HG02943 (cell line): Measurements from ENCODE around the gene AGAP3.

Experiments
- ATAC-seq: cut with Tn5 transposase; IDR thresholded peaks from one replicate; pipeline ENCODE4 v1.9.1; 2021; ENCODE audit warnings: mild to moderate bottlenecking, low read depth, moderate library complexity; ENCODE audit not compliant: unreplicated experiment

The AGAP3 gene

GRCh38 chr7:151057989-151058780 is 28.1 kb upstream of the AGAP3 start:
- peak; percentile 81 for ATAC-seq

DNA sequence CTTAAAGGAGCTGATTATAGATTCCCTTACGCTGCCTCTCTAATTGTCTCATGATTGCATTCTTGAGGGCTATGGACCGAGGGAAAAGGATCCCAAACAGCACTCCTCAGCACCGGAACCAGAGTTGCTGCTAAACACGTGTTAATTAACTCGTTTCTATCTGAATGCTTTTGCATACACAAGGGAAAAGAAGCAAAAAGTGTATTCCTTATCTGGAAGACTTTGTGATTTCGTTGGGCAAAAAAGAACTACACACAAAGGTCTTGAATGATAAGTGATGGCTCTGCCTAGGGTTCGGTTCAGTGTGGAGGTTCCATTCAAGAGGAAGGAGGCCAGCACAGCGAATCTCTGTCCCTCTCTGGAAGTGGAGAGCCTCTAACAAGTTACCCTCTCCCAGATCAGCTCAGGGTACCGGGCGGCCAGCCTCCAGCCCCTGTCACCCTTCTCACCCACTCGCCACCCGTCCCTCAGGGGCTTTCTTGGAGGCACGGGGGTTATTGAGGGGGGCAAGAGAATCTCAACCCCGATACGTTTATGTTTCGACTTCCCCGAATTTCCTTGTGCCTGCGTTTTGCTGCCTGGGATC is 27.4 kb upstream of the AGAP3 start:
- no peak for ATAC-seq

- ATAC-seq, result no peak
These were observed 26.7 kb upstream of the AGAP3 start, which contains the start of gene SLC4A2 for GRCh38 chr7:151059367-151060112. SLC4A2 (plus strand) TSS chr7:151059589; CDS start chr7:151061988, 2,399 bp downstream.

- no peak for ATAC-seq
These were observed 26.2 kb upstream of the AGAP3 start for GRCh38 chr7:151060113-151060415.

DNA sequence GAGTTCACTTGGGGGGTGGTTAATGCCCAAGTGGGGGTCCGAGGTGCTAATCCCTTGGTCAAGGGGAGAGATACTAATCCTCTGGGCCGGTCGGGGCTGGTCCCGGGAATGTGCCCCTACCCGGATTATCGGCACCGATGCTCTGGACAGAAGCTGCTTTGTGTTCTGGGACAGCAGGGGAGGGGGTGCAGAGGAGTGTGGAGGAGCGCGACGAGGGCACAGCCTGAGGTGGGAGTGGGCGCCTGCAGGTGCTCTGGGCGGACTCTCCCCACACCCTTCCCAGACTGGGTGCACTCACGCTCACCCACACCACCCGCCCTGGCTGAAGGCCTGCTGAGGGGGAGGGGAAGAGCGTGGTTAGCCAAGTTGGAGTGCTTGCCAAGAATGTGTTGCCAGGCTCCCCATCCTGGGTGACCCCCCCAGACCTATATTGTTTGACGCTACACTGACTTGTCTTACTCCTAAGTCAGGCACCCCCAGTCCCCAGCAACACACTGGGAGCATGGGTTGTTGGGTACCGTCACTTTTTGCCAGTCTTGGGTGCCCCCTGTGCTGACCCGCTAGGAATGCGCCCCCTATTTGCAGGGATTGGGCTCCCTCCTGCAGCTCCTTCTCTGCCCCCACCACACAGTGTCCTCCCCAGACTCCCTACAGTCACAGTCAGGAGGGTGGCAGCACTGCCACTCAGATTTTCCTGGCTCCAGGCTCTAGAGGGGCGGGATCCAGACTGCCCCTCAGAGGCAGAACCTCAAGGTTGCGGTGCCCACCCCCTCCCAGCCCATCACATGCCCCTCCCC is 25.7 kb upstream of the AGAP3 start:
- no peak for ATAC-seq

DNA sequence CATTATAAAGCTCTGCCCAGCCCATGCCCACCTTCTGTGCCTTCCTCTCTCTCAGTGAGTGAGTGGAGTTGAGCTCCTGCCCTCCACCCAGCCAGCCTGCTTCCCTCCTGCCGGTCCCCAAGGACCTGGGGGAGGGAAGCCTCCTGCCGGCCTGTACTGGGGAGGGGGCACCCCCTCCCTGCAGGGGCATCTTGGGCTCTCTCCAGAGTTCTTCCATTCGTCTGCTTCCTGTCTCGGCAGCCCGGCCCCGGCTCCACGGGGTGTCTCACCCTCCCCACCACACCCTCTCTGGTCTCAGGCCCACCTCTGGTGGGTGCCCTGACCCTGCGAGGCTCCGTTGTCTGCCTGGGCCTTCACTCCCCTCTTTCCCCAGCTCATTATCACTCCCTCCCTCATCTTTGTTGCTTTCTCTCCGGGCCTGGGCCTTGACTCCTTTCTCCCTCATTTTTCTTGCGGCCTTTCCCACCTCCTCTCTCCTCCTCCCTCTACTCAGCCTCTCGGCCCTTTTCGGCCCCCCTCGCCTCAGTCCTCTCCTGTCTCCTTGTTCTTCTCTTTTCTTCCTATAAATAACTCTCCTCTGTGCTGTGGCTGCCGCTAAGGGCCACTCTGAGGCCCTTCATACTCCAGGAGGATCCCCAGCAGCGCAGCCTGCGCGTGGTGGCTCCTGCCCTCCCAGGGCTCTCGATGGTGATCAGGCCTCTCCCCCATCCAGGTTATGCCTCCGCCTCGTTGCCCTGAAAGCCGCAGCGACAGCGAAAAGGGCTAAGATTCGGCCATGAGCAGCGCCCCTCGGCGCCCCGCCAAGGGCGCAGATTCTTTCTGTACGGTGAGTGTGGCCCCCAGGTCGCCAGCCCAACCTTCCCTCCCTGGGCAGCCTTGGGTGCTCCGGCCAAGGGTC is 24.8 kb upstream of the AGAP3 start:
- no peak for ATAC-seq

DNA sequence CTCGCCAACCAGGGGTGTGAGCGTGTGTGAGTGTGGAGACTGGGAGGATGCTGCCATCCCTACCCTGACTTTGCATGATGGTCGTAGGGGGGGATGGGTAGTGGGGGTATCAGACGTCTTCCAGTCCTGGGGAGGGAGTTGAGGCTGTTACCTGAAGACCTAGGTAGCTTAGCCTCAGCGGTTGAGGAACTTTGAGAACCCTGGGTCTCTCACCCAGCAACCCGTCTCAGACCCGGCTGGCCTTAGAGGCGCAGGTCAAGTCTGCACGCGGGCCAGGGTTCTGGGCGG is 24.2 kb upstream of the AGAP3 start:
- ATAC-seq, result no peak

- ATAC-seq, result no peak
These were observed 23.7 kb upstream of the AGAP3 start for GRCh38 chr7:151062399-151063211.

GRCh38 chr7:151063212-151063561 is 23.1 kb upstream of the AGAP3 start:
- ATAC-seq, result no peak

GRCh38 chr7:151064454-151064853 is 21.8 kb upstream of the AGAP3 start:
- ATAC-seq, result no peak

GRCh38 chr7:151064993-151065392 is 21.3 kb upstream of the AGAP3 start:
- no peak for ATAC-seq

- ATAC-seq, result no peak
These were observed 20.8 kb upstream of the AGAP3 start for GRCh38 chr7:151065516-151065915.

DNA sequence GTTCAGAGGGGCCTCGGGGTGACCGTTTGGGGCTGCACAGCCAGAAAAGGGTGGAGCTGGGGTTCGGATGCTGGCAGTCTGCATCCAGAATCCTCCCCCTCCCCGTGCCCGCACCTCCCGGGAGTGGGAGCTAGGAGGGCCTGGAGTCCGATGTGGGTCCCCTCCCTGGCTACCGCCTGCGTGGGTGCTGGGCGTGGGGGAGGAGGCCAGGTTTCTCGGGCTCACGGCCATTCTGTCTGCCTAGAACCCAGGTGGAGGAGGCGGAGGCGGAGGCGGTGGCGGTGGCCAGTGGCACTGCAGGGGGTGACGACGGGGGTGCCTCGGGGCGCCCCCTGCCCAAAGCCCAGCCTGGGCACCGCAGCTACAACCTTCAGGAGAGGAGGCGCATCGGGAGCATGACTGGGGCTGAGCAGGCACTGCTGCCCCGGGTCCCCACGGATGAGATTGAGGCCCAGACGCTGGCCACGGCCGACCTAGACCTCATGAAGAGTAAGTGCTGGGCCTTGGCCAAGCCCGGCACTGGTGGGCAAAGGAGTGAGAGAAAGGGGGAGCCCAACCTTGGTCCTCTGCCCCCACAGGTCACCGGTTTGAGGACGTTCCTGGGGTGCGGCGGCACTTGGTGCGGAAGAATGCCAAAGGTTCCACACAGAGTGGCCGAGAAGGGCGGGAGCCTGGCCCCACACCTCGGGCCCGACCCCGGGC is 19.9 kb upstream of the AGAP3 start:
- no peak for ATAC-seq

DNA sequence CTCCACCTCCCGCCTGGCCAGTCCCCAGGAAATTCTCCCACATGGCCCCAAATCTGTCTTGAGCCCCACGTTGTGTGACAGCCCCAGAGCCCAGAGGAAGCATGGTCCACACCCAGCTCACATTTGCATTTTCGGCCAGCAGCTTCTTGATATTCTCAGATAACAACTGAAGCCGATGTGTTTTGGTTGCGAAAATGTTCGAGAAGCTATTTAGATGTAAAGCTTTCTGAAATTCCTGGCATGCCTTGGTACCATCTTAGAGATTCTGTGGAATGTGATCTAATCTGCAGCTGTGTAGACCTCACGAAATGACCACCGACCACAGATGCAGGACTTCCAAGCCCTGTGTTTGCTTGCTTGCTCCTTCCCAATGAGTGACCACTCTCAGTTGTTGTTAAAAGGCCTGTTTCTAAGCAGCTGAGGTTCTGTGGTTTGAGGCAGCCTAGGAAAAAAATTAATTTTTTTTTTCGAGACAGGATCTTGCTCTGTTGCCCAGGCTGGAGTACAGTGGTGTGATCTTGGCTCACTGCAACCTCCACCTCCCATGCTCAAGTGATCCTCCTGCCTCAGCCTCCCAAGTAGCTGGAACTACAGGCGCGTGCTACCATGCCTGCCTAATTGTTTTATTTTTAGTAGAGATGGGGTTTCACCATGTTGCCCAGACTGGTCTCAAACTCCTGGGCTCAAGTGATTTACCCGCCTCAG is 18.1 kb upstream of the AGAP3 start:
- ATAC-seq, result no peak

GRCh38 chr7:151069841-151070573 is 16.3 kb upstream of the AGAP3 start:
- no peak for ATAC-seq

DNA sequence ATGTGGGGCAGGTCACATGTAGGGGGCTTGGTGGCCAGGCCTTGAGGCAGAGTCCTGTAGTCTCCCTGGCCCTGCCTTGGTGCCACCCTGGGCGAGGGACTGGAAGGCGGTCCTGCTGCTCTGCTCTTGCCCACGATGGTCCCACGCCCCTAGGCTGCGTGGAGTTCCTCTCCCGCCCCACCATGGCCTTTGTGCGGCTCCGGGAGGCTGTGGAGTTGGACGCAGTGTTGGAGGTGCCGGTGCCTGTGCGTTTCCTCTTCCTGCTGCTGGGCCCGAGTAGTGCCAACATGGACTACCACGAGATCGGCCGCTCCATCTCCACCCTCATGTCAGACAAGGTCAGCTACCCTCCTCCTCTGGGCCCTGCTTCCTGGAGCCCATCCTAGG is 15.7 kb upstream of the AGAP3 start:
- ATAC-seq, result no peak

DNA sequence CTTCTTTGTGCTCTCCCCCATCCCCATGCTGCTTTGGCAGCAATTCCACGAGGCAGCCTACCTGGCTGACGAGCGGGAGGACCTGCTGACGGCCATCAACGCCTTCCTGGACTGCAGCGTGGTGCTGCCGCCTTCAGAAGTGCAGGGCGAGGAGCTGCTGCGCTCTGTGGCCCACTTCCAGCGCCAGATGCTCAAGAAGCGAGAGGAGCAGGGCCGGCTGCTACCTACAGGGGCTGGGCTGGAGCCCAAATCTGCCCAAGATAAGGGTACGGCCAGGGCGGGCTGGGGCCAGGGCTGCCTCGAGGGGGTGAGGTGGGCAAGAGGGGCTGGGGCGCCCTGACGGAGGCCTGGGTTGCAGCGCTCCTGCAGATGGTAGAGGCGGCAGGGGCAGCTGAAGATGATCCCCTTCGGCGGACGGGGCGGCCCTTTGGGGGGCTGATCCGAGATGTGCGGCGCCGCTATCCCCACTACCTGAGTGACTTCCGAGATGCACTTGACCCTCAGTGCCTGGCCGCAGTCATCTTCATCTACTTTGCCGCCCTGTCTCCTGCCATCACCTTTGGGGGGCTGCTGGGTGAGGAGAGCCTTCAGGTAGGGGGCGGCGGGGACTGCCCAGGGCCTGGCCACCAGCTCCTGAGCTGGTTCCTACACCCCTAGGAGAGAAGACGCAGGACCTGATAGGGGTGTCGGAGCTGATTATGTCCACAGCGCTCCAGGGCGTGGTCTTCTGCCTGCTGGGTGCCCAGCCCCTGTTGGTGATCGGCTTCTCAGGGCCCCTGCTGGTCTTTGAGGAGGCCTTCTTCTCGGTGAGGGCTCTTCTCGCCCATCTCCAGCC is 15.0 kb upstream of the AGAP3 start:
- ATAC-seq, result no peak
